ENCODE data around the gene TTC39B.

The TTC39B gene

GRCh38 chr9:15137658-15138356 is 169.2 kb downstream of the TTC39B start:
- no peak for DNase-seq (ENCODE audit: low read depth in 2 of 3, low spot score in 1 of 3)

- no peak for DNase-seq (ENCODE audit: low read depth in 2 of 3, low spot score in 1 of 3)
Measured at GRCh38 chr9:15137089-15137488, 169.9 kb downstream of the TTC39B start.

DNA sequence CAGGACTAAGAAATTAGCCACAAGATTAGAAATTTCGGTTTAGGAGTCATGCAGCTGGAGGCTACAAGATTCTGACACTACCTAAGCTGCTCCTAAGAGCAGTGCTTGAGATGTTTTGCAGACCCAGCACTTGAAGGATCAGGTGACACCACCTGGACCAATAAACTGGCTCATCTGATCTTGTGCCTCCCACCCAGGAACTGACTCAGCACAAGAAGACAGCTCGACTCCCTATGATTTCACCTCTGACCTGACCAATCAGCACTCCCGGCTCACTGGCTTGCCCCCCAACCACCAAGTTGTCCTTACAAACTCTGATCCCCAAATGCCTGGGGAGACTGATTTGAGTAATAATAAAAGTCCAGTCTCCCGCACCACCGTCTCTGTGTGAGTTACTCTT is 170.4 kb downstream of the TTC39B start:
- no peak for DNase-seq (ENCODE audit: low read depth in 2 of 3, low spot score in 1 of 3)

DNA sequence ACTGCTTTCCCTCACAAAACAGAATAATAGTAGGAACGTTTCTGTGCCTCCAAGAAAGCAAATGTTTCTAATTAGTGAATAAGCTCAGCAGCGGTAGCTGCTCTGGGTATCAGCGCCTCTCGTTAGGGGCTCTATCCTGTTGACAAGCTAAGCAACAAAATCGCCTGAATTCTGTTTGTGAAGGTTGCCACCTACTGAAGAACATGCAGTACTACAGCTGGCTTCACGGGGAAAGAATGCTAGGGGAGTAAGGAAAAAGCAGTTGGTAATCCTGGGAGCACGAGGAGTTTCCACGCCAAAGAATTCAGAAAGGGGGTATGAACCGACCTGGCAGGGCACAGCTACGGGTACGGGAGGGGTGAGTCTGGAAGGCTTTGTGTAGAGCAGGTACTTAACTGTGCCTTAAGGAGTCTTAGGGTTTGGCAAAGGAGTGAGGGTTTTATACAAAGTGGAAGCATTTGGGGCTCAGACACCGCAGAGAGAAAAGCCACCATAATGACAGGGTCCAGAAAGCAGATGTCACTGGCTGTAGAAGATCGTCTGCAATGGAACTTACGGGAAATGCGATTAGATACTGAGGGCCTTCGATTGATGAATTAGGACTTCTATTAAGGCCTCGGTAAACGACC is 171.7 kb downstream of the TTC39B start:
- DNase-seq (ENCODE audit: low read depth in 2 of 3, low spot score in 1 of 3), result peak in 1 of 3 donors; percentile 50

GRCh38 chr9:15133488-15133887 is 173.5 kb downstream of the TTC39B start:
- no peak for DNase-seq (ENCODE audit: low read depth in 2 of 3, low spot score in 1 of 3)

- DNase-seq (ENCODE audit: low read depth in 2 of 3, low spot score in 1 of 3), result no peak
Measured at GRCh38 chr9:15132091-15132490, 174.9 kb downstream of the TTC39B start.

DNA sequence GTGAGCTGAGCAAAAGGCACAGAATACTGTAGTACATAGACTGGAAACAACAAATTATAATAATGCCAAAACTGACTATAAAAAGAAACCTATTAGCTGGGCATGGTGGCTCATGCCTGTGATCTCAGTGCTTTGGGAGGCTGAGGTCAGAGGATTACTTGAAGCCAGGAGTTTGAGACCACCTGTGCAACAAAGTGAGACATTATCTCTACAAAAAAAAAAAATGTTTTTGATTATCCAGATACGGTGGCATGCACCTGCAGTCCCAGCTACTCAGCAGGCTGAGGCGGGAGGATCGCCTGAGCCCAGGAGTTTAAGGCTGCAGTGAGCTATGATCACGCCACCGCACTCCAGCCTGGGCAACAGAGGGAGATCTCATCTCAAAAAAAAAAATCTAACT is 175.9 kb downstream of the TTC39B start:
- no peak for DNase-seq (ENCODE audit: low read depth in 2 of 3, low spot score in 1 of 3)

- DNase-seq (ENCODE audit: low read depth in 2 of 3, low spot score in 1 of 3), result no peak
Measured at GRCh38 chr9:15127831-15128230, 179.2 kb downstream of the TTC39B start.

GRCh38 chr9:15121630-15122029 is 185.4 kb downstream of the TTC39B start:
- no peak for DNase-seq (ENCODE audit: low read depth in 2 of 3, low spot score in 1 of 3)

DNA sequence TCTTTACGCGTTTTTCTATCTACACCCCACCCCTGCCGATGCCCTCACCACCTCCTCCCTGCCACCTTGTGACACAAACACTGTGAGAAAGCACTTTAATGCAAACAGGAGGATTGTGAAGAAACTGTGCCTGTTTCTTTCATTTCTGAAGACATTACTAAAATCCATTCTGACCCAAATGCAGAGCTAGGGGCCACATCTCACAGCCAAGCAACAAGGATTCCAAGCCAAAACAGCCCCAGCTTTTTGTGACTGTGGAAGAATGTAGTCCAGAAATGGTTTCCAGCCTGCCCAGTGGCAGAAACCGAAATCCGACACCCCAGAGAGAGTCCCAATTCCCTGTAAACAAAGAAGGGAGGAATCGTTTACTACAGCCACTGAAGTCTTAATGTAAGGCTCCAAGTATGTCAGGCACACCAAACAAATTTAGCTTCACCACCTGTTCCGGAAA is 190.9 kb downstream of the TTC39B start:
- DNase-seq (ENCODE audit: low read depth in 2 of 3, low spot score in 1 of 3), result no peak

GRCh38 chr9:15115702-15116101 is 191.3 kb downstream of the TTC39B start:
- no peak for DNase-seq (ENCODE audit: low read depth in 2 of 3, low spot score in 1 of 3)

GRCh38 chr9:15115041-15115440 is 192.0 kb downstream of the TTC39B start:
- no peak for DNase-seq (ENCODE audit: low read depth in 2 of 3, low spot score in 1 of 3)
